GM12874 (cell line): Measurements from ENCODE around the gene GPR150.

Experiments used
- CTCF ChIP-seq: IDR thresholded peaks from 2 replicates; pipeline ENCODE4 v1.5.1; 2011; ENCODE audit warnings: low read depth, mild to moderate bottlenecking, control low read depth, low read length, moderate library complexity; ENCODE audit not compliant: insufficient read depth

The GPR150 gene

DNA sequence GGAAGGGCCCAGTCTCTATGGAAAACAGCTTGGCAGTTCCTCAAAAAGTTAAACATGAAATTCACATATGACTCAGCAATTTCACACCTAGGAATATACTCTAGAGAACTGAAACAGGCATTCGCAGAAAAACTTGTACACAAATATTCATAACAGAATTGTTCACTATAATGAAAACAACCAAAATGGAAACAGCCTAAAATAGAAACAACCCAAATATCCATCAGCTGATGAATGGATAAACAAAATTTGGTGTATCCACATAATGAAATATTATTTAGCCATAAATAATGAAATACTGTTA is 4.8 kb upstream of the GPR150 start:
- no peak for TF ChIP-seq CTCF

- TF ChIP-seq CTCF = no peak
Measured at GRCh38 chr5:95617057-95617456, 2.8 kb upstream of the GPR150 start.

- no peak for TF ChIP-seq CTCF
Measured at GRCh38 chr5:95619096-95619495, 791 bp upstream of the GPR150 start.

- no peak for TF ChIP-seq CTCF
Measured at GRCh38 chr5:95619514-95620029, 315 bp upstream of the GPR150 start.

DNA sequence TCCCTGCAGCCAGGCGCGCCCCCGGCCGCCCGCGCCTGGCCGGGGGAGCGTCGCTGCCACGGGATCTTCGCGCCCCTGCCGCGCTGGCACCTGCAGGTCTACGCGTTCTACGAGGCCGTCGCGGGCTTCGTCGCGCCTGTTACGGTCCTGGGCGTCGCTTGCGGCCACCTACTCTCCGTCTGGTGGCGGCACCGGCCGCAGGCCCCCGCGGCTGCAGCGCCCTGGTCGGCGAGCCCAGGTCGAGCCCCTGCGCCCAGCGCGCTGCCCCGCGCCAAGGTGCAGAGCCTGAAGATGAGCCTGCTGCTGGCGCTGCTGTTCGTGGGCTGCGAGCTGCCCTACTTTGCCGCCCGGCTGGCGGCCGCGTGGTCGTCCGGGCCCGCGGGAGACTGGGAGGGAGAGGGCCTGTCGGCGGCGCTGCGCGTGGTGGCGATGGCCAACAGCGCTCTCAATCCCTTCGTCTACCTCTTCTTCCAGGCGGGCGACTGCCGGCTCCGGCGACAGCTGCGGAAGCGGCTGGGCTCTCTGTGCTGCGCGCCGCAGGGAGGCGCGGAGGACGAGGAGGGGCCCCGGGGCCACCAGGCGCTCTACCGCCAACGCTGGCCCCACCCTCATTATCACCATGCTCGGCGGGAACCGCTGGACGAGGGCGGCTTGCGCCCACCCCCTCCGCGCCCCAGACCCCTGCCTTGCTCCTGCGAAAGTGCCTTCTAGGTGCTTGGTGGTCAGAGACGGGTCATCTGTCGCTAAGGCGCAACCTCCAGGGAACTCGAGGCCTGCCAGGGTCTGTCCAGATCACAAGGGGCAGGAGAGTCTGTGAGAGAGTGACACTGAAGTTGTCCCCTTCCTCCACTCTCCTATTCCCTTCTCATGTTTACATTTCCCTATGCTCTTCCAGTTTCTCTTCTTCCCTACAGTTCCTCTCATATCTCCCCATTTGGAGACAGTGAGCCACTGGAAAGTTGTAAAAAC is 1.3 kb downstream of the GPR150 start:
- no peak for TF ChIP-seq CTCF

GRCh38 chr5:95621839-95622629 is 2.1 kb downstream of the GPR150 start:
- no peak for TF ChIP-seq CTCF

DNA sequence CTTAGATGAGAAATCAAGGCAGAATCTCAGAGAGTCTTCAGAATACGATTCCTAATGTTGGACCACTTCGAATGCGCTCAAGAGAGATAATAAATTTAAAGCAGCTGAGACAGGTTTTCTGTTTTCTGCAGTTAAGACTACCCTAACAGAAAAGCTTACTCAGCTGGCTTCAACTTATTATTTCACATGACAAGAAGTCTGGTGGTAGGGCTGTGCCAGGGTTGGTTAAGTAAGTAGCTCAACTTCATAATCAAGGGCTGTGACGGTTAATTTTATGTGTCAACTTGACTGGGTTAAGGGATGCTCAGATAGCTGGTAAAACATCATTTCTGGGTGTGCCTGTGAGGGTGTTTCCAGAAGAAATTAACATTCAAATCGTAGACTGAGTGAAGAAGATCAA is 3.8 kb downstream of the GPR150 start:
- TF ChIP-seq CTCF = no peak
